WI38 (cell line): Measurements from ENCODE around the gene POC1B.

ENCODE experiments used
- H3K4me3 ChIP-seq: 2 replicates; pipeline ENCODE4 v1.5.1; 2011; ENCODE audit warnings: low read depth, mild to moderate bottlenecking, control low read depth, low read length
- CTCF ChIP-seq: IDR thresholded peaks from 2 replicates; pipeline ENCODE4 v1.5.1; 2012; ENCODE audit warnings: low read depth, mild to moderate bottlenecking, control low read depth, low read length

Gene POC1B

GRCh38 chr12:89479982-89480381 is 45.9 kb downstream of the POC1B start:
- H3K4me3 ChIP-seq = no peak overlapping the region
- no peak for TF ChIP-seq CTCF

GRCh38 chr12:89477633-89478279 is 48.1 kb downstream of the POC1B start:
- TF ChIP-seq CTCF = no peak
- H3K4me3 ChIP-seq = no peak overlapping the region

GRCh38 chr12:89476904-89477595 is 48.8 kb downstream of the POC1B start:
- TF ChIP-seq CTCF = no peak
- no peak overlapping the region for H3K4me3 ChIP-seq

- TF ChIP-seq CTCF = no peak
- H3K4me3 ChIP-seq = no peak overlapping the region
These were observed 49.6 kb downstream of the POC1B start for GRCh38 chr12:89476232-89476631.

GRCh38 chr12:89475203-89475990 is 50.5 kb downstream of the POC1B start:
- H3K4me3 ChIP-seq = no peak overlapping the region
- TF ChIP-seq CTCF = no peak

- H3K4me3 ChIP-seq = no peak overlapping the region
- TF ChIP-seq CTCF = no peak
These were observed 51.2 kb downstream of the POC1B start for GRCh38 chr12:89474615-89475014.

GRCh38 chr12:89472508-89472907 is 53.3 kb downstream of the POC1B start:
- no peak for TF ChIP-seq CTCF
- H3K4me3 ChIP-seq = no peak overlapping the region
